SK-N-MC (cell line): ENCODE measurements around the gene ARHGAP28.
"Not testable (repeated sequence)": the region's sequence is repeated elsewhere in the genome, so short reads cannot be mapped to it uniquely, and the experiment has no call there.

Experiments used
- DNase-seq: peaks from one replicate; pipeline ENCODE4 v3.0.0-alpha.2; 2011; ENCODE audit warnings: low read depth, low spot score
- H3K27ac ChIP-seq: fragments of 200-600 bp; sonication (generic); 2 replicates; pipeline ENCODE4 v1.5.1; 2016; ENCODE audit warnings: mixed run types
- H3K36me3 ChIP-seq: fragments of 200-600 bp; sonication (generic); 2 replicates; pipeline ENCODE4 v1.6.1; 2017; ENCODE audit warnings: antibody characterized with exemption, low read length, mixed read lengths; ENCODE audit not compliant: insufficient read depth
- H3K4me3 ChIP-seq: fragments of 200-600 bp; sonication (generic); 2 replicates; pipeline ENCODE4 v1.5.1; 2016
- H3K9ac ChIP-seq: fragments of 200-600 bp; sonication (generic); 2 replicates; pipeline ENCODE4 v1.8.0; 2017; ENCODE audit warnings: mixed run types, mixed read lengths; ENCODE audit not compliant: insufficient read length
- H3K9me3 ChIP-seq: fragments of 200-600 bp; sonication (generic); 2 replicates; pipeline ENCODE4 v1.6.1; 2017; ENCODE audit warnings: low read depth, mild to moderate bottlenecking, antibody characterized with exemption, low read length, moderate library complexity, mixed read lengths
- EZH2 ChIP-seq: fragments of 200-600 bp; sonication (generic); IDR thresholded peaks from one replicate; pipeline ENCODE4 v1.6.1; 2017; ENCODE audit warnings: antibody characterized with exemption
- FOXP2 ChIP-seq: optimal IDR thresholded peaks from 2 replicates; pipeline ENCODE3; 2011; ENCODE audit warnings: mild to moderate bottlenecking, moderate library complexity; ENCODE audit not compliant: insufficient read depth; ENCODE audit errors: extremely low read length, control extremely low read depth
- POLR2AphosphoS5 ChIP-seq: IDR thresholded peaks from 2 replicates; pipeline ENCODE4 v1.6.1; 2012; ENCODE audit warnings: mild to moderate bottlenecking, low read depth, low read length, borderline replicate concordance

Gene ARHGAP28

DNA sequence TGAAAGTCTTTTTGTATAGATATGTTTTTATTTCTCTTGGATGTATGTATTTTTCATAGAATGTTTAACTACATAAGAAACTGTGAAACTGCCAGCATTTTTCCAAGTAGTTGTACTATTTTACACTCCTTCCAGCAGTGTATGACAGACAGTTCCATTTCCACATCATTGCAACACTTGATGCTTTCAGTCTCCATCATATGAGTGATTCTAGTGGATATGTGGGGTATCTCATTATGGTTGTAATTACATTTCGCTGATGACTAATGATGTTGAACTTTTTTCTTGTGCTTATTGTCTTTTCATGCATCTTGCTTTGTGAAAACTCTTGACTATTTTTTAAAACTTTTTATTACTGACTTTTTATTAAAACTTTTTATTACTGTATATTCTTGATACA is 101.4 kb downstream of the ARHGAP28 start:
- Histone ChIP-seq H3K9ac (no peak overlapping the region), H3K36me3 (0 out of 2 replicates have a peak, but pooled peaks cover 4% of the 10 kb centered on the region), H3K27ac (no peak overlapping the region), H3K9me3 (0 out of 2 replicates have a peak, but pooled peaks cover 4% of the 10 kb centered on the region), H3K4me3 (no peak overlapping the region)
- no peak for DNase-seq
- TF ChIP-seq EZH2 (no peak), POLR2AphosphoS5 (no peak), FOXP2 (no peak)

GRCh38 chr18:6835345-6835744 is 105.8 kb downstream of the ARHGAP28 start:
- no peak for TF ChIP-seq POLR2AphosphoS5
- no peak for TF ChIP-seq EZH2
- no peak for TF ChIP-seq FOXP2
- H3K9me3 ChIP-seq = 0 out of 2 replicates have a peak, but pooled peaks cover 3% of the 10 kb centered on the region
- no peak overlapping the region for H3K4me3 ChIP-seq
- no peak for DNase-seq
- no peak overlapping the region for H3K27ac ChIP-seq
- H3K36me3 ChIP-seq = 0 out of 2 replicates have a peak, but pooled peaks cover 4% of the 10 kb centered on the region
- no peak overlapping the region for H3K9ac ChIP-seq

- Histone ChIP-seq H3K9ac (no peak overlapping the region), H3K4me3 (no peak overlapping the region), H3K36me3 (no peaks in the 10 kb centered on the region), H3K27ac (no peak overlapping the region), H3K9me3 (no peaks in the 10 kb centered on the region)
- DNase-seq = no peak
- no peak for TF ChIP-seq POLR2AphosphoS5
- TF ChIP-seq FOXP2 = no peak
These were observed 106.8 kb downstream of the ARHGAP28 start for GRCh38 chr18:6836331-6836730.

DNA sequence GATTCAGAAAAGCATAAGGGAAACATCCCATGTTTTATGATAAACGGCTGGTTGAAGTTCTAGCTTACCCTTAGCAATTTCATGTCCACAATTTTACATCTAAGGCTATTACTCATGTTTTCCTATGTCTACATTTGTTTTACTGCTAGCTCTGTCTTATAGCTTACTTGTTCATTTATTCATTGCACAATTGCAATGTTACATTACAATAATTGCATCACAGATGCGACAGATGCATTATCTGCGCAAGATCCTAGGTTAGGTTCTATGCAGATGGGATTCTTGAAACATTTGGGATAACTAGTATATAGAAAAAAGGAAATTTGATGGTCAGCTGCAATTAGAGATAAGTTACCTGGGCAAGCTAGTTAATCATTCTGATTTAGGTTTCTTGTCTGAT is 108.4 kb downstream of the ARHGAP28 start:
- TF ChIP-seq FOXP2 (no peak), POLR2AphosphoS5 (no peak), EZH2 (no peak)
- H3K9ac ChIP-seq = no peak overlapping the region
- H3K27ac ChIP-seq = no peak overlapping the region
- no peak overlapping the region for H3K4me3 ChIP-seq
- no peaks in the 10 kb centered on the region for H3K36me3 ChIP-seq
- no peaks in the 10 kb centered on the region for H3K9me3 ChIP-seq
- DNase-seq = no peak

DNA sequence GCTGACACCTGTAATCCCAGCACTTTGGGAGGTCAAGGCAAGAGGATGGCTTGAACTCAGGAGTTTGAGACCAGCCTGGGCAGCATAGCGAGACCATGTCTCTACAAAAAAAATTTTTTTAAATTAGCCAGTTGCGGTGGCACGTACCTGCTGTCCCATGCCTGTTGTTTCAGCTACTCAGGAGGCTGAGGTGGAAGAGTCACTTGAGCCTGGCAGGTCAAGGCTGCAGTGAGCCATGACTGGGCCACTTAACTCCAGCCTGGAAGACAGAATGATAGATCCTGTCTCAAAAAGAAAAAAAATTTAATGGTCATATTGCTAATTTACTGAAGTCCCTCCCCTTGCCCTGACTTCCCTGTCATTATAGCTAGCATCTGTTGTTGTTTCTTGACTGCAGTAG is 112.6 kb downstream of the ARHGAP28 start:
- Histone ChIP-seq H3K36me3 (no peaks in the 10 kb centered on the region), H3K27ac (no peak overlapping the region), H3K9me3 (no peaks in the 10 kb centered on the region), H3K9ac (no peak overlapping the region), H3K4me3 (no peak overlapping the region)
- DNase-seq = no peak
- TF ChIP-seq EZH2 (no peak), POLR2AphosphoS5 (no peak), FOXP2 (no peak)

DNA sequence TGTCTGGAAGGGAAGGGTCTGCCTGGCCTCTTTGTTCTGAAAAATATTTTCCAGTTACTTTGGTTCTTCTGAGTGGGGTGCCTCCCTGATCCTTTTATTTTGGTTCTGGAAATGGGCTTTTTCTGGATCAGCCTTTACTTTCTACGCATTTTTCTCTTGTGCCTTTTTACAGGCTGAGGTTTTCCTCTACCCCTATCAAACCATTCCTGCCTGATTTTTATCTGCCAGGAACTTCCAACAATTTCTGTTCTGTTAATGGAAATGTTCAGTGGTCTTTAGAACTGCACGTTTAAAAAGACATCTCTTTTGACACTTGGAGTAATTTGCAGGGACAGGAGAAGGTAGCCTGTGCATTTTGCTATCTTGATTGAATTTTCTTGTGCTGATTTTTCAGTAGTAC is 113.8 kb downstream of the ARHGAP28 start:
- Histone ChIP-seq H3K9me3 (no peaks in the 10 kb centered on the region), H3K36me3 (no peaks in the 10 kb centered on the region), H3K9ac (no peak overlapping the region), H3K27ac (no peak overlapping the region), H3K4me3 (no peak overlapping the region)
- DNase-seq = no peak
- TF ChIP-seq EZH2 (no peak), POLR2AphosphoS5 (no peak), FOXP2 (no peak)

- DNase-seq, H3K9me3 ChIP-seq, H3K36me3 ChIP-seq, H3K4me3 ChIP-seq, H3K27ac ChIP-seq, H3K9ac ChIP-seq: not testable (repeated sequence)
These were observed 116.0 kb downstream of the ARHGAP28 start for GRCh38 chr18:6845521-6845920.

- peaks cover 27% of the 10 kb centered on the region for H3K36me3 ChIP-seq
- no peak overlapping the region for H3K4me3 ChIP-seq
- no peak overlapping the region for H3K27ac ChIP-seq
- no peak overlapping the region for H3K9ac ChIP-seq
- no peak for DNase-seq
- TF ChIP-seq FOXP2 (no peak), POLR2AphosphoS5 (no peak)
- 0 out of 2 replicates have a peak, but pooled peaks cover 4% of the 10 kb centered on the region for H3K9me3 ChIP-seq
These were observed 120.9 kb downstream of the ARHGAP28 start for GRCh38 chr18:6850396-6850795.

DNA sequence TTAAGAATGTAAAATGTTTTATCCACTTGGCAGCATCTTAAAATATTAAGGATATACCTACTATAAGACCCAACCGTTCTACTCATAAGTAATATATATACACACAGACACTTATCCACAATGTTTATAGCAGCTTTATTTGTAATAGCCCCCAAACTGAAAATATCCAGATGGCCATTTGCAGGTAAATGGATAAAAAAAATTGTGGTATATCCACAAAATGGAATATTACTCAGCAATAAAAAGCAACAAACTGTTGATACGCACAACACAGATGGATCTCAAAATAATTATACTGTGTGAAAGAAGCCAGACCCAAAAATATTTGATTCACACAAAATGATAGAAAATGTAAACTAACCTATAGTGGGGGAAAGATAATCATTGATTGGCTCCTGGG is 122.0 kb downstream of the ARHGAP28 start:
- Histone ChIP-seq H3K36me3 (peaks cover 27% of the 10 kb centered on the region), H3K4me3 (no peak overlapping the region), H3K9me3 (0 out of 2 replicates have a peak, but pooled peaks cover 4% of the 10 kb centered on the region), H3K9ac (no peak overlapping the region), H3K27ac (no peak overlapping the region)
- no peak for TF ChIP-seq FOXP2
- no peak for TF ChIP-seq EZH2
- TF ChIP-seq POLR2AphosphoS5 = no peak
- no peak for DNase-seq

DNA sequence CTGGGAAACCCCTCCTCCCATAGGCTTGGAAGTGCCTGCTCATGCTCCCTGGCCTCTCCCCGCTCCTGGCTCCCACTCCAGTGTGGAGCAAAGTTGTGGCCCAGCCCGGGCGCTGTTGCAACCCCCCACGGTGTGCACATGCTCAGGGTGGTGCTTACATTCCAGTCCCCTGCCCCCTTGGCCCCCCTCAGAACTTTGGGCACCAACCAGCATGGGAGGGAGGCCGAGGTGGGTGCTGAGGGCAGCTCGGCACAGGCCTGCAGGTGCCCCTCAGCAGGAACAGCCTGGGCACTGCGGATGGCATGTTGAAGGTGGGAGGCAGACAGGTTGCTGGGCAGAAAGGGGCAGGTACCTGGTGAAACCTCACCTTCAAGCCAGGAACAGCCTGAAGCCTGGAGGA is 125.3 kb downstream of the ARHGAP28 start:
- Histone ChIP-seq H3K4me3 (no peak overlapping the region), H3K9me3 (0 out of 2 replicates have a peak, but pooled peaks cover 4% of the 10 kb centered on the region), H3K27ac (no peak overlapping the region), H3K36me3 (peaks cover 27% of the 10 kb centered on the region), H3K9ac (no peak overlapping the region)
- TF ChIP-seq FOXP2 (no peak), EZH2 (no peak), POLR2AphosphoS5 (no peak)
- no peak for DNase-seq
